Type B pancreatic cell (in vitro differentiated cells): Measurements from ENCODE around the gene IRAK3. TPM values are rescaled to one million over a fixed set of nuclear protein-coding genes. Genes with fewer than 3 reads are reported as not detected.
A peak's percentile ranks its signal among the peaks of the same experiment; 100 is the strongest.

Source experiments
- DNase-seq: peaks from one replicate; pipeline ENCODE4 v3.0.0; 2021; ENCODE audit warnings: mixed read lengths; ENCODE audit not compliant: unreplicated experiment; ENCODE audit errors: extremely low spot score
- H3K27ac Mint-ChIP-seq: 2 replicates; pipeline ENCODE4 v1.8.0; 2021; ENCODE audit warnings: mild to moderate bottlenecking, mixed read lengths
- H3K27me3 Mint-ChIP-seq: 2 replicates; pipeline ENCODE4 v1.8.0; 2021; ENCODE audit warnings: mixed read lengths
- H3K36me3 Mint-ChIP-seq: 2 replicates; pipeline ENCODE4 v1.8.0; 2021; ENCODE audit warnings: mixed read lengths
- H3K4me1 Mint-ChIP-seq: one replicate; pipeline ENCODE4 v1.8.0; 2021; ENCODE audit warnings: mixed read lengths; ENCODE audit not compliant: unreplicated experiment
- H3K4me3 Mint-ChIP-seq: 2 replicates; pipeline ENCODE4 v1.8.0; 2021; ENCODE audit warnings: mild to moderate bottlenecking, mixed read lengths
- H3K9me3 Mint-ChIP-seq: 2 replicates; pipeline ENCODE4 v1.8.0; 2021; ENCODE audit warnings: mixed read lengths
- CTCF ChIP-seq: fragments of 200-600 bp; sonication (generic); conservative IDR thresholded peaks from 2 replicates; pipeline ENCODE4 v1.5.0; 2021; ENCODE audit warnings: antibody characterized with exemption, mild to moderate bottlenecking
- long read RNA-seq: library from polyadenylated mRNA; unstranded; transcript quantifications from one replicate; pipeline ENCODE4 v2.0.0, GENCODE V29; 2020
- total RNA-seq: library from RNA; stranded (reverse); gene quantifications from 2 replicates; pipeline ENCODE4 v1.2.1, GENCODE V29; 2021; ENCODE audit warnings: low replicate concordance

The IRAK3 gene
- total RNA-seq = 0.21 and 0.34 TPM in 2 replicates
- long read RNA-seq = 0 reads

GRCh38 chr12:66188584-66189485 lies at the start of gene IRAK3:
TSS of gene IRAK3 (plus strand) at chr12:66189214. CDS start at chr12:66189300, 86 bp downstream.
- Mint-ChIP-seq H3K27me3 (peaks cover 76% of the 10 kb centered on the region), H3K4me1 (no peaks in the 10 kb centered on the region), H3K9me3 (peaks cover 6% of the 10 kb centered on the region), H3K4me3 (peak within 1 kb of the TSS; percentile 64), H3K36me3 (no peaks in the 10 kb centered on the region), H3K27ac (no peak within 1 kb of the TSS)
- no peak for TF ChIP-seq CTCF
- DNase-seq = no peak

- Mint-ChIP-seq H3K36me3 (peaks cover 22% of the 10 kb centered on the region), H3K4me1 (no peaks in the 10 kb centered on the region), H3K27me3 (no peaks in the 10 kb centered on the region), H3K4me3 (no peak overlapping the region), H3K27ac (no peak overlapping the region), H3K9me3 (peaks cover 8% of the 10 kb centered on the region)
- no peak for TF ChIP-seq CTCF
- DNase-seq = no peak
These were observed 49.7 kb upstream of the IRAK3 start for GRCh38 chr12:66139328-66139727.

- Mint-ChIP-seq H3K4me3 (no peak overlapping the region), H3K27me3 (no peaks in the 10 kb centered on the region), H3K36me3 (peaks cover 22% of the 10 kb centered on the region), H3K27ac (no peak overlapping the region), H3K9me3 (peaks cover 8% of the 10 kb centered on the region), H3K4me1 (peaks cover 6% of the 10 kb centered on the region)
- no peak for DNase-seq
- no peak for TF ChIP-seq CTCF
These were observed 48.3 kb upstream of the IRAK3 start for GRCh38 chr12:66140731-66141130.

- H3K9me3 Mint-ChIP-seq = peaks cover 5% of the 10 kb centered on the region
- H3K36me3 Mint-ChIP-seq = peaks cover 18% of the 10 kb centered on the region
- H3K4me3 Mint-ChIP-seq = no peak overlapping the region
- H3K27me3 Mint-ChIP-seq = no peaks in the 10 kb centered on the region
- H3K4me1 Mint-ChIP-seq = peaks cover 6% of the 10 kb centered on the region
- DNase-seq = no peak
- TF ChIP-seq CTCF = no peak
- H3K27ac Mint-ChIP-seq = no peak overlapping the region
These were observed 47.7 kb upstream of the IRAK3 start for GRCh38 chr12:66141299-66141698.

- no peak overlapping the region for H3K27ac Mint-ChIP-seq
- no peak for DNase-seq
- peaks cover 4% of the 10 kb centered on the region for H3K9me3 Mint-ChIP-seq
- H3K4me3 Mint-ChIP-seq = no peak overlapping the region
- H3K36me3 Mint-ChIP-seq = peaks cover 15% of the 10 kb centered on the region
- peaks cover 6% of the 10 kb centered on the region for H3K4me1 Mint-ChIP-seq
- TF ChIP-seq CTCF = no peak
- no peaks in the 10 kb centered on the region for H3K27me3 Mint-ChIP-seq
These were observed 46.2 kb upstream of the IRAK3 start for GRCh38 chr12:66142826-66143225.
